ENCODE data around the gene AAK1.

- TF ChIP-seq CTCF (IDR thresholded peaks at IDR 0.05; ENCODE audit: extremely low read depth in 1 of 2, insufficient read depth in 1 of 2, low read depth in 1 of 2, low read length in 2 of 2): no peak
- no peak for TF ChIP-seq EZH2 (IDR thresholded peaks at IDR 0.05; ENCODE audit: borderline replicate concordance, low read depth, low read length, severe bottlenecking)
- TF ChIP-seq POLR2A (IDR thresholded peaks at IDR 0.05; ENCODE audit: low read depth, low read length): no peak
- TF ChIP-seq MAX (IDR thresholded peaks at IDR 0.05; ENCODE audit: insufficient read depth, insufficient read length): no peak
Observed at GRCh38 chr2:69603146-69603743, 40.3 kb downstream of the AAK1 start.

Measured in endothelial cell of umbilical vein (primary cell).